GM23248 (cell line): Measurements from ENCODE around the gene PTTG1. TPM values are rescaled to one million over a fixed set of nuclear protein-coding genes. Genes with fewer than 3 reads are reported as not detected.

Source experiments
- DNase-seq: peaks from one replicate; pipeline ENCODE4 v3.0.0-alpha.2; 2015
- H2AFZ ChIP-seq: fragments of 200-600 bp; sonication (generic); 2 replicates; pipeline ENCODE4 v1.6.1; 2016; ENCODE audit warnings: antibody characterized with exemption
- H3F3A ChIP-seq: fragments of 200-600 bp; sonication (generic); 2 replicates; pipeline ENCODE4 v1.6.1; 2016; ENCODE audit warnings: mild to moderate bottlenecking, antibody characterized with exemption, mixed run types; ENCODE audit not compliant: insufficient read depth
- H3K27ac ChIP-seq: fragments of 200-600 bp; sonication (generic); 2 replicates; pipeline ENCODE4 v1.5.1; 2016; ENCODE audit warnings: mild to moderate bottlenecking
- H3K27me3 ChIP-seq: fragments of 200-600 bp; sonication (generic); replicated peaks from 2 replicates; pipeline ENCODE4 v1.6.1; 2016; ENCODE audit warnings: mild to moderate bottlenecking; ENCODE audit not compliant: insufficient read depth
- H3K36me3 ChIP-seq: fragments of 200-600 bp; sonication (generic); 2 replicates; pipeline ENCODE4 v1.6.1; 2016; ENCODE audit warnings: low read depth, mild to moderate bottlenecking
- H3K4me1 ChIP-seq: fragments of 200-600 bp; sonication (generic); 2 replicates; pipeline ENCODE4 v1.6.1; 2016; ENCODE audit warnings: mild to moderate bottlenecking; ENCODE audit not compliant: insufficient read depth
- H3K4me2 ChIP-seq: fragments of 200-600 bp; sonication (generic); one replicate; pipeline ENCODE4 v1.6.1; 2016; ENCODE audit warnings: mild to moderate bottlenecking; ENCODE audit not compliant: unreplicated experiment
- H3K4me3 ChIP-seq: fragments of 200-600 bp; sonication (generic); 2 replicates; pipeline ENCODE4 v1.5.1; 2016; ENCODE audit warnings: mild to moderate bottlenecking
- H3K79me2 ChIP-seq: fragments of 200-600 bp; sonication (generic); 2 replicates; pipeline ENCODE4 v1.6.1; 2016; ENCODE audit warnings: mild to moderate bottlenecking; ENCODE audit not compliant: insufficient read depth
- H3K9ac ChIP-seq: fragments of 200-600 bp; sonication (generic); 2 replicates; pipeline ENCODE4 v1.6.1; 2016; ENCODE audit warnings: mild to moderate bottlenecking
- H3K9me2 ChIP-seq: fragments of 200-600 bp; sonication (generic); 2 replicates; pipeline ENCODE4 v1.6.1; 2016; ENCODE audit warnings: mixed run types, mild to moderate bottlenecking, moderate library complexity; ENCODE audit not compliant: insufficient read depth
- H3K9me3 ChIP-seq: fragments of 200-600 bp; sonication (generic); one replicate; pipeline ENCODE4 v1.6.1; 2017; ENCODE audit warnings: low read depth
- H4K20me1 ChIP-seq: fragments of 200-600 bp; sonication (generic); 2 replicates; pipeline ENCODE4 v1.6.0; 2016; ENCODE audit not compliant: insufficient read depth
- EZH2 ChIP-seq: fragments of 200-600 bp; sonication (generic); IDR thresholded peaks from 2 replicates; pipeline ENCODE4 v1.6.1; 2018; ENCODE audit warnings: antibody characterized with exemption, mild to moderate bottlenecking; ENCODE audit not compliant: insufficient read depth, poor library complexity, severe bottlenecking
- EZH2phosphoT487 ChIP-seq: fragments of 200-600 bp; sonication (generic); IDR thresholded peaks from 2 replicates; pipeline ENCODE4 v1.6.1; 2018; ENCODE audit warnings: antibody characterized with exemption, moderate library complexity, mild to moderate bottlenecking, low read depth; ENCODE audit not compliant: insufficient read depth
- WGBS, 2 experiments: methylation state at CpG; one replicate each; pipeline ENCODE4 v1.1.6; 2015 to 2017; ENCODE audit warnings: low lambda C conversion rate in 2 of 2, low coverage in 1 of 2; ENCODE audit errors: missing lambda C conversion rate in 2 of 2; 5-methylcytosine and 5-hydroxymethylcytosine counted together
- in situ Hi-C: fragments of 300-500 bp; cut with MboI; formaldehyde crosslinking; loops from 2 replicates; pipeline ENCODE4 v1.15.0; 2020
- polyA plus RNA-seq: library from polyadenylated mRNA; unstranded; fragments of >200 nt; fragmentation: Nextera tagmentation; extraction: Ambion mirVana; gene quantifications from 2 replicates; pipeline ENCODE4 v1.2.1, GENCODE V29; 2016
- total RNA-seq: library from RNA; depleted of rRNA; stranded (reverse); fragments of >200 nt; shearing (Covaris generic); gene quantifications from 2 replicates; pipeline ENCODE4 v1.2.3, GENCODE V29; 2014

Gene PTTG1
- total and polyA plus RNA-seq, 2 experiments from 2014 or later = 49.0 to 96.0 TPM

GRCh38 chr5:160457252-160457651, 35.6 kb downstream of the PTTG1 start:
- no peaks in the 10 kb centered on the region for H3K9me2 ChIP-seq
- no peak overlapping the region for H3K4me2 ChIP-seq
- no peaks in the 10 kb centered on the region for H3K4me1 ChIP-seq
- no peaks in the 10 kb centered on the region for H3K36me3 ChIP-seq
- H3K4me3 ChIP-seq = no peak overlapping the region
- H3K79me2 ChIP-seq = no peaks in the 10 kb centered on the region
- no peak for DNase-seq
- H3K9me3 ChIP-seq = no peaks in the 10 kb centered on the region
- H3K9ac ChIP-seq = no peak overlapping the region
- H3K27ac ChIP-seq = no peak overlapping the region
- H2AFZ ChIP-seq = no peak overlapping the region
- no peak for TF ChIP-seq EZH2
- no peak for TF ChIP-seq EZH2phosphoT487
- no peaks in the 10 kb centered on the region for H4K20me1 ChIP-seq
- in situ Hi-C loops = no loop called here
- no peaks in the 10 kb centered on the region for H3F3A ChIP-seq
- H3K27me3 ChIP-seq = peaks cover 19% of the 10 kb centered on the region
- WGBS, 2 experiments = 69 to 73% methylated on average over 5 of the region's 5 CpGs

- H3K9me2 ChIP-seq = no peaks in the 10 kb centered on the region
- in situ Hi-C loops = no loop called here
These were observed 37.4 kb downstream of the PTTG1 start for GRCh38 chr5:160458806-160459800.

GRCh38 chr5:160460377-160461049, 38.9 kb downstream of the PTTG1 start:
- Histone ChIP-seq H3K27me3 (no peaks in the 10 kb centered on the region), H3K9ac (no peak overlapping the region), H3K4me3 (no peak overlapping the region), H4K20me1 (no peaks in the 10 kb centered on the region), H3K4me1 (peaks cover 12% of the 10 kb centered on the region), H3F3A (0 out of 2 replicates have a peak, but pooled peaks cover 5% of the 10 kb centered on the region), H3K36me3 (no peaks in the 10 kb centered on the region), H3K79me2 (no peaks in the 10 kb centered on the region), H3K9me2 (no peaks in the 10 kb centered on the region), H3K9me3 (no peaks in the 10 kb centered on the region), H2AFZ (no peak overlapping the region), H3K27ac (no peak overlapping the region), H3K4me2 (no peak overlapping the region)
- no peak for TF ChIP-seq EZH2phosphoT487
- TF ChIP-seq EZH2 = no peak
- in situ Hi-C loops = no loop called here
- DNase-seq = peak; percentile 33
- WGBS, 2 experiments = 66 to 70% methylated on average over 4 of the region's 4 CpGs

More at GRCh38 chr5:160458806-160459800, 37.4 kb downstream of the PTTG1 start:
- DNase-seq = no peak
- H3K4me2 ChIP-seq = no peak overlapping the region
- no peaks in the 10 kb centered on the region for H4K20me1 ChIP-seq
- no peaks in the 10 kb centered on the region for H3K9me3 ChIP-seq
- no peak for TF ChIP-seq EZH2
- TF ChIP-seq EZH2phosphoT487 = no peak
- 83 to 84% methylated on average over 8 of the region's 8 CpGs for WGBS, 2 experiments
- H3K4me1 ChIP-seq = peaks cover 8% of the 10 kb centered on the region
- no peak overlapping the region for H3K4me3 ChIP-seq
- H3K9ac ChIP-seq = no peak overlapping the region
- H2AFZ ChIP-seq = no peak overlapping the region
- H3F3A ChIP-seq = 0 out of 2 replicates have a peak, but pooled peaks cover 5% of the 10 kb centered on the region
- no peaks in the 10 kb centered on the region for H3K79me2 ChIP-seq
- peaks cover 8% of the 10 kb centered on the region for H3K27me3 ChIP-seq
- H3K36me3 ChIP-seq = no peaks in the 10 kb centered on the region
- no peak overlapping the region for H3K27ac ChIP-seq

GRCh38 chr5:160461378-160461777, 39.7 kb downstream of the PTTG1 start:
- H3K4me1 ChIP-seq = peaks cover 12% of the 10 kb centered on the region
- H3K4me3 ChIP-seq = no peak overlapping the region
- H3K36me3 ChIP-seq = no peaks in the 10 kb centered on the region
- 80 to 83% methylated on average over 6 of the region's 6 CpGs for WGBS, 2 experiments
- H3K79me2 ChIP-seq = no peaks in the 10 kb centered on the region
- in situ Hi-C loops = no loop called here
- H3F3A ChIP-seq = 0 out of 2 replicates have a peak, but pooled peaks cover 5% of the 10 kb centered on the region
- H4K20me1 ChIP-seq = no peaks in the 10 kb centered on the region
- no peaks in the 10 kb centered on the region for H3K9me2 ChIP-seq
- H3K4me2 ChIP-seq = no peak overlapping the region
- H3K9ac ChIP-seq = no peak overlapping the region
- no peak overlapping the region for H3K27ac ChIP-seq
- H3K9me3 ChIP-seq = no peaks in the 10 kb centered on the region
- DNase-seq = no peak
- no peaks in the 10 kb centered on the region for H3K27me3 ChIP-seq
- TF ChIP-seq EZH2 (no peak), EZH2phosphoT487 (no peak)
- H2AFZ ChIP-seq = no peak overlapping the region
